ENCODE results near the gene CSNK1A1. TPM values are rescaled to one million over a fixed set of nuclear protein-coding genes. Genes with fewer than 3 reads are reported as not detected.

The CSNK1A1 gene
- total RNA-seq, 1 donor from 2014 or later: 175 TPM

- H3K4me1 Mint-ChIP-seq: peaks cover 2% of the 10 kb centered on the region
- intact Hi-C loops (cut with micrococcal nuclease): no loop called here
- H3K9me3 Mint-ChIP-seq: no peaks in the 10 kb centered on the region
- no peak overlapping the region for H3K27ac Mint-ChIP-seq
- H3K36me3 Mint-ChIP-seq (ENCODE audit: low read depth): peaks cover 63% of the 10 kb centered on the region
- no peak overlapping the region for H3K4me3 Mint-ChIP-seq
- H3K27me3 Mint-ChIP-seq: no peaks in the 10 kb centered on the region
- DNase-seq: no peak
These were observed 48.2 kb downstream of the CSNK1A1 start for GRCh38 chr5:149503006-149503405.

GRCh38 chr5:149500922-149501582 is 50.2 kb downstream of the CSNK1A1 start:
- H3K27me3 Mint-ChIP-seq: no peaks in the 10 kb centered on the region
- H3K27ac Mint-ChIP-seq: no peak overlapping the region
- peaks cover 2% of the 10 kb centered on the region for H3K4me1 Mint-ChIP-seq
- peak; percentile 13 for DNase-seq
- H3K9me3 Mint-ChIP-seq: no peaks in the 10 kb centered on the region
- intact Hi-C loops (cut with micrococcal nuclease): no loop called here
- H3K4me3 Mint-ChIP-seq: no peak overlapping the region
- H3K36me3 Mint-ChIP-seq (ENCODE audit: low read depth): peaks cover 57% of the 10 kb centered on the region

- Mint-ChIP-seq H3K27ac (no peak overlapping the region), H3K27me3 (no peaks in the 10 kb centered on the region), H3K4me3 (no peak overlapping the region), H3K36me3 (ENCODE audit: low read depth) (peaks cover 51% of the 10 kb centered on the region), H3K9me3 (no peaks in the 10 kb centered on the region), H3K4me1 (peaks cover 2% of the 10 kb centered on the region)
- no peak for DNase-seq
- intact Hi-C loops (cut with micrococcal nuclease): no loop called here
These were observed 52.4 kb downstream of the CSNK1A1 start for GRCh38 chr5:149498724-149499336.

GRCh38 chr5:149497357-149497756 is 53.9 kb downstream of the CSNK1A1 start:
- DNase-seq: peak; percentile 17
- Mint-ChIP-seq H3K9me3 (no peaks in the 10 kb centered on the region), H3K4me1 (peaks cover 2% of the 10 kb centered on the region), H3K36me3 (ENCODE audit: low read depth) (peaks cover 48% of the 10 kb centered on the region), H3K4me3 (no peak overlapping the region), H3K27ac (no peak overlapping the region), H3K27me3 (no peaks in the 10 kb centered on the region)
- intact Hi-C loops (cut with micrococcal nuclease): no loop called here

GRCh38 chr5:149496917-149497316 is 54.3 kb downstream of the CSNK1A1 start:
- H3K9me3 Mint-ChIP-seq: no peaks in the 10 kb centered on the region
- intact Hi-C loops (cut with micrococcal nuclease): no loop called here
- H3K4me1 Mint-ChIP-seq: peaks cover 2% of the 10 kb centered on the region
- no peak overlapping the region for H3K4me3 Mint-ChIP-seq
- no peak for DNase-seq
- H3K27ac Mint-ChIP-seq: no peak overlapping the region
- no peaks in the 10 kb centered on the region for H3K27me3 Mint-ChIP-seq
- peaks cover 48% of the 10 kb centered on the region for H3K36me3 Mint-ChIP-seq (ENCODE audit: low read depth)

- peaks cover 2% of the 10 kb centered on the region for H3K4me1 Mint-ChIP-seq
These were observed 55.1 kb downstream of the CSNK1A1 start for GRCh38 chr5:149496166-149496565.

GRCh38 chr5:149495673-149496072 is 55.6 kb downstream of the CSNK1A1 start:
- intact Hi-C loops (cut with micrococcal nuclease): no loop called here
- Mint-ChIP-seq H3K36me3 (ENCODE audit: low read depth) (peaks cover 39% of the 10 kb centered on the region), H3K27ac (no peak overlapping the region), H3K4me1 (peaks cover 2% of the 10 kb centered on the region), H3K27me3 (no peaks in the 10 kb centered on the region), H3K9me3 (no peaks in the 10 kb centered on the region), H3K4me3 (no peak overlapping the region)
- no peak for DNase-seq

More at GRCh38 chr5:149496166-149496565, 55.1 kb downstream of the CSNK1A1 start:
- Mint-ChIP-seq H3K9me3 (no peaks in the 10 kb centered on the region), H3K36me3 (ENCODE audit: low read depth) (peaks cover 44% of the 10 kb centered on the region), H3K27ac (no peak overlapping the region), H3K4me3 (no peak overlapping the region), H3K27me3 (no peaks in the 10 kb centered on the region)
- peak; percentile 48 for DNase-seq
- intact Hi-C loops (cut with micrococcal nuclease): no loop called here

- H3K36me3 Mint-ChIP-seq (ENCODE audit: low read depth): peaks cover 30% of the 10 kb centered on the region
- no peak overlapping the region for H3K27ac Mint-ChIP-seq
- no peaks in the 10 kb centered on the region for H3K9me3 Mint-ChIP-seq
- intact Hi-C loops (cut with micrococcal nuclease): loop anchor here (2.0 kb wide), 1 partner anchor 13 kb away; no protein-coding TSS in a partner anchor
- H3K4me1 Mint-ChIP-seq: peaks cover 2% of the 10 kb centered on the region
- no peak overlapping the region for H3K4me3 Mint-ChIP-seq
- H3K27me3 Mint-ChIP-seq: no peaks in the 10 kb centered on the region
- DNase-seq: no peak
These were observed 57.9 kb downstream of the CSNK1A1 start for GRCh38 chr5:149493316-149493715.

GRCh38 chr5:149492781-149493180 is 58.5 kb downstream of the CSNK1A1 start:
- peaks cover 2% of the 10 kb centered on the region for H3K4me1 Mint-ChIP-seq
- intact Hi-C loops (cut with micrococcal nuclease): loop anchor here (2.0 kb wide), 1 partner anchor 14 kb away; no protein-coding TSS in a partner anchor
- no peaks in the 10 kb centered on the region for H3K9me3 Mint-ChIP-seq
- no peak overlapping the region for H3K4me3 Mint-ChIP-seq
- peaks cover 30% of the 10 kb centered on the region for H3K36me3 Mint-ChIP-seq (ENCODE audit: low read depth)
- no peak overlapping the region for H3K27ac Mint-ChIP-seq
- peak; percentile 48 for DNase-seq
- no peaks in the 10 kb centered on the region for H3K27me3 Mint-ChIP-seq

- Mint-ChIP-seq H3K9me3 (no peaks in the 10 kb centered on the region), H3K36me3 (ENCODE audit: low read depth) (peaks cover 17% of the 10 kb centered on the region), H3K27me3 (peaks cover 2% of the 10 kb centered on the region), H3K4me1 (no peaks in the 10 kb centered on the region), H3K4me3 (no peak overlapping the region), H3K27ac (no peak overlapping the region)
- intact Hi-C loops (cut with micrococcal nuclease): no loop called here
- DNase-seq: no peak
These were observed 60.4 kb downstream of the CSNK1A1 start for GRCh38 chr5:149490599-149491485.

GRCh38 chr5:149489605-149490037 is 61.6 kb downstream of the CSNK1A1 start:
- intact Hi-C loops (cut with micrococcal nuclease): no loop called here
- H3K4me3 Mint-ChIP-seq: no peak overlapping the region
- H3K27me3 Mint-ChIP-seq: peaks cover 2% of the 10 kb centered on the region
- no peak for DNase-seq
- H3K4me1 Mint-ChIP-seq: no peaks in the 10 kb centered on the region
- H3K9me3 Mint-ChIP-seq: no peaks in the 10 kb centered on the region
- peaks cover 12% of the 10 kb centered on the region for H3K36me3 Mint-ChIP-seq (ENCODE audit: low read depth)
- no peak overlapping the region for H3K27ac Mint-ChIP-seq

- peaks cover 7% of the 10 kb centered on the region for H3K36me3 Mint-ChIP-seq (ENCODE audit: low read depth)
- no peak overlapping the region for H3K27ac Mint-ChIP-seq
- no peaks in the 10 kb centered on the region for H3K4me1 Mint-ChIP-seq
- no peak overlapping the region for H3K4me3 Mint-ChIP-seq
- peaks cover 2% of the 10 kb centered on the region for H3K27me3 Mint-ChIP-seq
- intact Hi-C loops (cut with micrococcal nuclease): no loop called here
- DNase-seq: no peak
- H3K9me3 Mint-ChIP-seq: no peaks in the 10 kb centered on the region
These were observed 62.5 kb downstream of the CSNK1A1 start for GRCh38 chr5:149488645-149489306.

- H3K4me1 Mint-ChIP-seq: no peaks in the 10 kb centered on the region
- intact Hi-C loops (cut with micrococcal nuclease): no loop called here
- H3K27me3 Mint-ChIP-seq: peaks cover 2% of the 10 kb centered on the region
- H3K9me3 Mint-ChIP-seq: no peaks in the 10 kb centered on the region
- DNase-seq: no peak
- no peak overlapping the region for H3K4me3 Mint-ChIP-seq
- no peaks in the 10 kb centered on the region for H3K36me3 Mint-ChIP-seq (ENCODE audit: low read depth)
- no peak overlapping the region for H3K27ac Mint-ChIP-seq
These were observed 63.6 kb downstream of the CSNK1A1 start for GRCh38 chr5:149487672-149488071.
